ENCODE data around the gene SLC38A8. TPM values are rescaled to one million over a fixed set of nuclear protein-coding genes. Genes with fewer than 3 reads are reported as not detected.

SLC38A8 gene
- total RNA-seq, 2 donors from 2014 or later = not detected

DNA sequence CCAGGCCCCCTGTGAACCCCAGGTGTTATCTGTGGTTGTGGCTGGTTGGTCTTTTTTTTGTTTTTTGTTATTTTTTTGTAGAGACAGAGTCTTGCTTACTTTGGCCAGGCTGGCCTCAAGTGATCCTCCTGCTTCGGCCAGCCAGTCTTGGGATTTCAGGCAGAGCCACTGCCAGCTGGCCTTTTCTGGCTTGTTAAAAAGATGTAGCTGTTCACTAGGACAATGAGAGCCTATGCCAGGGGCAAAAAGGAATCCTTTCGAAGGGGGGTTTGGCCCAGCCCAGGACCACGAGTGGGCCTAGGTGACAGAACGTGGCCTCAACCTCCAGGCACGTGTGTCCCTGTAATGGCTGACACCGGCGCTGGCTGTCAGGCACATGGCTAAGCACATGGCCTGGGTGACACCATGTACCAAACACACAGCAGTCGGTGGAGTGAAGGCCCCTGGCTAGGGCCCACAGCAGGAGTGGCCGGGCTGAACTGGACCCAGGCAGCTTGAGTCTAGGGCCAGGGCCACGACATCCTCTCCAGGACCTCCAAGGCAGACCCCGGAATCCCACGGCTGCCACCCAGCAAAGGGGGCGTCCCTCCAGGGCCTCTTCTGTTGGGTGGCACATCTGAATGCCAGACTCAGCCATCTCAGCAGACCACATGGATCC lies 6.9 kb upstream of the SLC38A8 start:
- no peak overlapping the region for H3K27ac Mint-ChIP-seq
- H3K4me3 Mint-ChIP-seq = no peak overlapping the region
- H3K9me3 Mint-ChIP-seq = no peaks in the 10 kb centered on the region
- DNase-seq (ENCODE audit: low spot score) (no peak), ATAC-seq (no peak)
- H3K36me3 Mint-ChIP-seq = peaks cover 10% of the 10 kb centered on the region
- peaks cover 0 to under 1% of the 10 kb centered on the region in 2 donors for H3K27me3 Mint-ChIP-seq
- H3K4me1 Mint-ChIP-seq (ENCODE audit: low read depth in 2 of 2) = no peaks in the 10 kb centered on the region

DNA sequence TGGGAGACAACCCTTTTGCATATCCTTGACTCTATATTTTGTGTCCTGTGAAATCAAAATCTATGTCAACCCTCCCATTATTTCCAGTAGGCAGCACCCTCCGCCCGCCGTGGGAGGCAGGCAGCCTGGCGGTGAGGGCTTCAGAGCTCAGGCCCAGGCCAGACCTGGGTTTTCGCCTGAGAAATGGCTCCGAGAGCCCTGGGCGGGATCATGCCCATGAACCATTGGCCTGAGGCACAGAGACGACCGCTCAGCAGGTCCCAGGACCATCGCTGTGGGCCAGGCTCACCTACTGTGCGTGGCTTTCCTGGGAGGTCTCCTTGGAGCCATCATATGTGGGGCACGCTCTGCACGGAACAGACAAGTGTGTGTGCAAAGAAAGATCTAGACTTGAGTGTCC lies 6.3 kb upstream of the SLC38A8 start:
- Mint-ChIP-seq H3K9me3 (no peaks in the 10 kb centered on the region), H3K27me3 (peaks cover 6% of the 10 kb centered on the region in 2 donors), H3K36me3 (peaks cover 6% of the 10 kb centered on the region), H3K4me1 (ENCODE audit: low read depth in 2 of 2) (no peaks in the 10 kb centered on the region), H3K4me3 (no peak overlapping the region), H3K27ac (no peak overlapping the region)
- ATAC-seq = peak in 1 of 2 donors; percentile 6
- DNase-seq (ENCODE audit: low spot score) = no peak

DNA sequence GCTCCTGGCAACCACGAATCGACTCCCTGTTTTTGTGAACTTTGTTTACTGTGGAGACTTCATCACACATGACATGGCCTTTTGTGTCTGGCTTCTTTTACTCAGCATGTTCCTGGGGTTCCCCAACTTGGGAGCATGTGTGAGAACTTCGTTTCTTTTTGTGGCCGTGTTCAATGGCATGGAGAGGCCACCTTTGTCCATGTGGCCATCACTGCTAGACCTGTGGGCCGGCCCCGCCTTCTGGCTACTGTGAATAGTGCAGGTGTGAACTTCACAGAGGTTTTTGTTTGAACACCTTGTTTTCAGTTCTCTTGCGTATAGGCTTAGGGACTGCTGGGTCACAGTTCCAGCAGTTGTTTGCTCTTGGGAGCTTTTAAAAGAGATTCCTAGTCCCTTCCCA lies 5.7 kb upstream of the SLC38A8 start:
- Mint-ChIP-seq H3K4me1 (ENCODE audit: low read depth in 2 of 2) (no peaks in the 10 kb centered on the region), H3K27me3 (peaks cover 7 to 9% of the 10 kb centered on the region in 2 donors), H3K9me3 (no peaks in the 10 kb centered on the region), H3K27ac (no peak overlapping the region), H3K36me3 (peaks cover 5% of the 10 kb centered on the region), H3K4me3 (no peak overlapping the region)
- ATAC-seq = no peak
- no peak for DNase-seq (ENCODE audit: low spot score)

DNA sequence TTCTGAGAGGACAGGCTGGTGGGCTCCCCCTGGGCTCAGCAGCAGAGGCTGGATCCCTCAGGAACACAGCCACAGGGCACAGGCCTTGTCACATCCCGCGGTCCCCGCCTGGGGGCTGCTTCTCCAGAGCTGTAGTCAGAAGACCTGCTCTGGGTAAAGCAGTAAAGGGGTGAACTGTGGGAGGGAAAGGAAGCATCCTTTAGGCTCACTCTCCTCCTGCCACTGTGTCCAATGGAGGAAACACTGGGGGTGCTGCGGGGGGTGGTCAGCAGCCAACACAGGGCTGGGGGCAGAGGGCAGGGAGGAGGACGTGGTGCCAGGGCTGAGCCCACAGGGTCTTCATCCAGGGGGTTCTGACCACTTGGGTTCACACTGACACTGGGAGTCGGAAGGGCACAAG lies 5.0 kb upstream of the SLC38A8 start:
- no peaks in the 10 kb centered on the region for H3K4me1 Mint-ChIP-seq (ENCODE audit: low read depth in 2 of 2)
- no peak for DNase-seq (ENCODE audit: low spot score)
- peaks cover 7 to 9% of the 10 kb centered on the region in 2 donors for H3K27me3 Mint-ChIP-seq
- H3K27ac Mint-ChIP-seq = no peak overlapping the region
- no peaks in the 10 kb centered on the region for H3K9me3 Mint-ChIP-seq
- no peak for ATAC-seq
- H3K4me3 Mint-ChIP-seq = no peak overlapping the region
- H3K36me3 Mint-ChIP-seq = peaks cover 3% of the 10 kb centered on the region

DNA sequence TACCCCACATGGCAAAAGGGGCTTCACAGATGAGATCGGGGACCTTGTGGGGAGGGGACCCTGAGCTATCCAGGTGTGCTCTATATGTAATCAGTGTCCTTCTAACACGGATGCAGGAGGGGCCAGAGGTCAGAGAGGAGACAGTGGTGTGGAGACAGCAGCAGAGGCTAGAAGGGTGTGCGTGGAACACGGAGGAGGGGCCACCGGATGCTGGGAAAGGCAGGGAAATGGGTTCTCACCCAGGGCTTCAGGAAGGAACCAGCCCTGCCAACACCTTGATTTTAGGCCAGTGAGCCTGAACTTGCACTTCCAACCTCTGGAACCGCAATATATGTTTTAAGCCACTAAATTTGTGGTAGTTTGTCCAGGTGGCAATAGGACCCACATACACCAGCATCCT lies 4.6 kb upstream of the SLC38A8 start:
- Mint-ChIP-seq H3K9me3 (no peaks in the 10 kb centered on the region), H3K4me3 (no peak overlapping the region), H3K27me3 (peaks cover 9 to 11% of the 10 kb centered on the region in 2 donors), H3K27ac (no peak overlapping the region), H3K4me1 (ENCODE audit: low read depth in 2 of 2) (no peaks in the 10 kb centered on the region), H3K36me3 (no peaks in the 10 kb centered on the region)
- ATAC-seq (no peak), DNase-seq (ENCODE audit: low spot score) (no peak)

DNA sequence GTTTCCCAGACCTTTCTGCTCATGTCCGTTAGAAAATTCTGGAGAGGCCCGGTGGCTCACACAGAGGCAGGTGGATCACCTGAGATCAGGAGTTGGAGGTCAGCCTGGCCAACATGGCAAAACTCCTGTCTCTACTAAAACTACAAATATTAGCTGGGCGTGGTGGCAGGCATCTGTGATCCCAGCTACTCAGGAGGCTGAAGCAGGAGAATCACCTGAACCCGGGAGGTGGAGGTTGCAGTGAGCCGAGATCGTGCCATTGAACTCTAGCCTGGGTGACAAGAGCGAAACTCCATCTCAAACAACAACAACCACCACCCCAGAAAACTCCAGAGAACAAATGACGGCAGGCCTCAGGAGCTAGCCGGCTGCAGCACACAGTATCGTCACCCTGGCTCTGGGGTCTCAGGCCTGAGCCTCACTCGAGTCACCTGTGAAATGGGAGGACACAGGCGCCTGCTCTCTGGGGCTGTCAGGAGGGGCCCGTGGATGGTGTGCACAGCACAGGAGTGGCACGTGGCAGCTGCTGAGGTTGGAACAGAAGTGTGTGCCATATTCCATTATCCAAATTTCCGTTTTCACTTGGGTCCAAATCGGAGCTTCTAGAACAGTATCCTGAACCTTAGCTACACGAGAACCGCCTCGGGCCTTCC lies 3.3 kb upstream of the SLC38A8 start:
- Mint-ChIP-seq H3K27me3 (peaks cover 9 to 12% of the 10 kb centered on the region in 2 donors), H3K27ac (no peak overlapping the region), H3K4me1 (ENCODE audit: low read depth in 2 of 2) (no peaks in the 10 kb centered on the region), H3K36me3 (no peaks in the 10 kb centered on the region), H3K9me3 (no peaks in the 10 kb centered on the region), H3K4me3 (no peak overlapping the region)
- no peak for ATAC-seq
- no peak for DNase-seq (ENCODE audit: low spot score)

DNA sequence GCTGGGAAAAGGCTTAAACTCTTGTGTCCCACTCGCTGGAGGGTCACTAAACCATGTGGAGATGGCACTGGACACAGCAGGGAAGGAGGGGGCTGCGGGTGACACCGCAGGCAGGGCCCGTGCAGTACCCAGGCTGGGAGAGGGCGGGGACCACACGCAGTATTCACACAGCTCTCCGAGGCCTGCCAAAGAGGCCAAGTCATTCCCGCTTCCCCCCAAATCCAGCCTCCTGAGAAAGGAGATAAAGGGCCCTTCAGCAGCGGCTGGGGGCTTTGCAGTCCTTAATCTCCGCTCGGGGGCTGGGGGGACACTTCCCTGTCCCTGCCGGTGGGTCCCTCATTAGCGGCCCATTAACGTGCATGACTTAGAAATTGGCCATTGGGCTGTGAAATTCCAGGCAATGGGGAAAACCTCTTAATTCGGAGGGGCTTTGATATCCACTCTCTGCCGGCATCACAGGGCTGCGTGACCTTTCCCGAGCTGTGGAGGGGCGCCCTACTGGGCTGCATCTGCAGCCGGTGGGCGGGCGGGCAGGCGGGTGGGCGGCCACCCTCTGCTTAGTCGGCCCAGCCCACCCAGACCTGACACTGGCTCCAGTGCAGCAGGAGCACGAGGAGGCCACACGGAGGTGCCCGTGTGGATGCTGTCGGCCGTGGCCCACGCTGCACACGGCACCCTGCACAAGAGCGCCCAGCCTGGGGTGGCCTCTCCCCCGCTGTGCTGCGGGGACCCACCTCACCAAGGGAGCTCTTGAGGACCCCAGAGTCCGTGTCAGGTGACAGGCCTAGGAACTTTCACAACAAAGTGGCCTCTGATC lies 2.6 kb upstream of the SLC38A8 start:
- Mint-ChIP-seq H3K4me3 (no peak overlapping the region), H3K36me3 (no peaks in the 10 kb centered on the region), H3K27me3 (peaks cover 9 to 15% of the 10 kb centered on the region in 2 donors), H3K9me3 (no peaks in the 10 kb centered on the region), H3K27ac (no peak overlapping the region), H3K4me1 (ENCODE audit: low read depth in 2 of 2) (no peaks in the 10 kb centered on the region)
- DNase-seq (ENCODE audit: low spot score) = no peak
- no peak for ATAC-seq

DNA sequence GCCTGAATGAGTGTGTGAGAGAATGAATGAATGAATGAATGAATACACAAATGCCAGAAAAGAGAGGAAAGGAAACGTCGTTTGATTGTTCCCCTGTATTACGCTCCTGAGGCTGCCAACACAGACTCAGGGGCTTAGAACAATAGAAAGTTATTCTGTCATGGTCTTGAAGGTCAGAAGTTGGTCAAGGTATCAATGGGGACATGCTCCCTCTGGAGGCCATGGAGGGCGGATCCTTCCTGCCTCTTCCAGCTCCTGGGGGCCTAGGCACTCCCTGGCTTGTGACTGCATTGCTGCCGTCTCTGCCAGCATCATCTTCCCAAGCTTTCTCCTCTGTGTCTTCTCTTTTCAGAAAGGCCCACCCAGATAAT lies 1.5 kb upstream of the SLC38A8 start:
- Mint-ChIP-seq H3K27me3 (peaks cover 9 to 18% of the 10 kb centered on the region in 2 donors), H3K27ac (no peak overlapping the region), H3K9me3 (no peaks in the 10 kb centered on the region), H3K4me1 (ENCODE audit: low read depth in 2 of 2) (no peaks in the 10 kb centered on the region), H3K36me3 (no peaks in the 10 kb centered on the region), H3K4me3 (no peak overlapping the region)
- ATAC-seq (no peak), DNase-seq (ENCODE audit: low spot score) (no peak)

DNA sequence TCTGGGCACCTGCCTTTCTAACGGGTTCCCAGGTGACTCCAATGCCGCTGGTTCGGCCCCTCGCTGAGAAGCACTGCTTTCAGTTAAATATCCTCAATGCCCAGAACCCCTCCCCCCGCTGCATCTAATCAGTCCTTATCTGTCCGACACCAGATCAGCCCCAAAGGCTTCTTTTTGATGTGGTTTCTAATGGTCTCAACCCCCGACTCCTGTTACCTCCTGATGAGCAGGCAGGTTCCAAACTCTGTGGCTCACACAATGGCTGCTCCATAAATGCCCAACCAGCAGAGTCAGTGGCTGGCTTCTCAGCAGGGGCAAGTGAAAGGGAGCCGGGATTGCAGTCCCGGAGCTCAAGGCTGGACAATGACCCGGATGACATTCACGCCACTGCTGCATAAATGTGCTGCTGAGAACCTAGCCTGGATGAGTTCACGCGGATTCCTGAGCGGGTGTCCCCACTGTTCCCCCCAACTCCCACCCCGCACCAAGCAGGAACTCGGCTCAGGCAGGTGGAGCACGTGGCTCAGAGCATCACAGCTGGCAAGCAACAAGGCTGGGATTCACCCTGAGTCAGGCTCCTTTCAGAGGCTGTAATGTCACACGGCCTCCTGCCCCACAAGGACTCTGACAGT lies 1.0 kb upstream of the SLC38A8 start:
- Mint-ChIP-seq H3K27ac (no peak overlapping the region), H3K4me1 (ENCODE audit: low read depth in 2 of 2) (no peaks in the 10 kb centered on the region), H3K36me3 (no peaks in the 10 kb centered on the region), H3K27me3 (peaks cover 9 to 18% of the 10 kb centered on the region in 2 donors), H3K9me3 (no peaks in the 10 kb centered on the region), H3K4me3 (no peak overlapping the region)
- ATAC-seq (no peak), DNase-seq (ENCODE audit: low spot score) (no peak)

DNA sequence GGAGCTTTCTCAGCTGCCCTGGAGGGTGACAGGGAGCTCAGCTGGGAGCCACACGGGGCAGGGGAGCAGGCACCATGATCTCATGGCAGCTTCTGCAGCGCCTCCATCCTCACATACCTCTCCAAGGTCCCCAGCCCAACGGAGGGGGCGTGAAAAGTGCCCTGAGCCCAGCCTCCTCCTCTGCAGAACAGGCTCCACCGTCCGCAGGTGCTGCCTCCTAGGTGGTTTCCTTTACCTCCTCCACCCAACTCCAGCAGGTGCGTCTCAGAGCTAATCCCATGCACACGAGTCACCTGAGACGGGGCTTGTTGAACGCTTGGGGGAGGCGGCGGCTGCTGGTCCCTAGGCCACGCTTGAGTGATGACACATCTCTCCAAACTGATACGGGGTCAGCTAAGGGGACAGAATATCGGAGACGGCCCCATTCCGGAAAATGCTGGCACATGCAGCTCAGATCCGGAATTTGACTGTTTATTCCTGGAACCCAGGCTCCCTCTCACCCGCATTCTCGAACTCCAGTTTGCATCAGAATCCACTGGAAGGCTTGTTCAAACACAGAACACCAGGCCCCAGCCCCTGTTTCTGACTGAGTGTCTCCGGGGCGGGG lies 387 bp upstream of the SLC38A8 start:
- no peaks in the 10 kb centered on the region for H3K9me3 Mint-ChIP-seq
- no peak overlapping the region for H3K27ac Mint-ChIP-seq
- DNase-seq (ENCODE audit: low spot score) (peak; percentile 32), ATAC-seq (peak in 1 of 2 donors; percentile 3)
- H3K4me1 Mint-ChIP-seq (ENCODE audit: low read depth in 2 of 2) = no peaks in the 10 kb centered on the region
- peaks cover 9 to 18% of the 10 kb centered on the region in 2 donors for H3K27me3 Mint-ChIP-seq
- no peak overlapping the region for H3K4me3 Mint-ChIP-seq
- H3K36me3 Mint-ChIP-seq = no peaks in the 10 kb centered on the region

DNA sequence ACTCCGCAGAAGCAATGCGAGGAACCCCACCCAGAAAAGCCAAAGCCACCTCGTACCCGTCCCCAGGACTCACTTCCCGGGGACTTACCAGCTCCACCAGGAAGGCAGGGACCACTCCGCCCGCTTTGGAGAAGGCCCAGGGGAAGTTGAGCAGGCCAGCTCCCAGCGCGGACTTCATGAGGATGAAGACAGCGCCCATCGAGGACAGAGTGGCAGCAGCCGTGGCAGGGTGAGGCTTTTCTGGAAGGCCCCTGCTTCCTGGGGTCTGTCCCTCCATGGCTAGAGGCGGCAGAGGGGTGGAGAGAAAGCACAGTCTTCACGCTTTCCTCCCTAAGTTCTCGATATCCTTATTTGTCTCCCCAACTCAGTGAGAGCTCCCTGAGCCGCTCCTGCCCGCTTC lies 714 bp downstream of the SLC38A8 start:
- Mint-ChIP-seq H3K27me3 (peaks cover 9 to 18% of the 10 kb centered on the region in 2 donors), H3K9me3 (no peaks in the 10 kb centered on the region), H3K27ac (no peak overlapping the region), H3K4me1 (ENCODE audit: low read depth in 2 of 2) (no peaks in the 10 kb centered on the region), H3K4me3 (no peak overlapping the region), H3K36me3 (no peaks in the 10 kb centered on the region)
- DNase-seq (ENCODE audit: low spot score) (peak; percentile 20), ATAC-seq (no peak)

DNA sequence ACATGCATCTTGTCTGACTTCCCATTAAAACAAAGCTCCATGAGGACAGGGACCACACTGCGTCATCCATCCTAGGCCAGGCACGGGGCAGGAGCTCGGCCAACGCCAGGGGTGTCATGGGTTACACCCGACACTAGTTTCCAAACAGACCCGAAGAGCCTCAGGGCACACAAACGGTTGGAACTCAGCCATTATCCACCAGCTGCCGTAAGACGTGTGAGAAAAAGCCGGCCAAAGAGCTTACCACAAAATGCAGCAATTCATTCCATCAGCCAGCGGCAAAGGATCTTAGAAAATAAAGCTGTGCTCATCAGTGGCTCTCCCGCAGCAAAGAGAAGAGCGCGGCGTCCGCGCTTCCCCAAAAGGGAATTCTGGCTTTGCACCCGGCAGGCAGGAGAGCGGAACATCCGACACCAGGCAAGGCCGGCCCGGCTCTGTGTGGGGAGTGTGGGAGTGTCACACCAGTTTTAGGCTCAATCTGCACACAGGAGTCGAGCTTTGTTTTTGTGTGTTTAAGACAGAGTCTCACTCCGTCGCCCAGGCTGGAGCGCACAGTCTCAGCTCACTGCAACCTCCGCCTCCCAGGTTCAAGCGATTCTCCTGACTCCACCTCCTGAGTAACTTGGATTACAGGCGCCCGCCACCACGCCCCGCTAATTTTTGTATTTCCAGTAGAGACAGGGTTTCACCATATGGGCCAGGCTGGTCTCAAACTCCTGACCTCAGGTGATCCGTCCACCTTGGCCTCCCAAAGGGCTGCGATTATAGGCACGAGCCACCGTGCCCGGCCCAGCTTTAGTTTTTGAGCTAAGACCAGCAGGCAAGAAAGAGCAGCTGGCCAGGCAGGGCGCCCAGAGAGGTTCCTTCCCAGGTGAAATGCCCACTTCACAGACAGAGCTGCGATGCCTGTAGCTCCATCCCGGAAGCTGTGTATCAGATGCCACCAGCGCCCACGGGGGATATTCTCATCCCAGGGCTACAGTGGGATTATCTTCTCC lies 1.5 kb downstream of the SLC38A8 start:
- Mint-ChIP-seq H3K4me1 (ENCODE audit: low read depth in 2 of 2) (no peaks in the 10 kb centered on the region), H3K27me3 (peaks cover 9 to 18% of the 10 kb centered on the region in 2 donors), H3K9me3 (no peaks in the 10 kb centered on the region), H3K27ac (no peak overlapping the region), H3K4me3 (no peak overlapping the region), H3K36me3 (no peaks in the 10 kb centered on the region)
- ATAC-seq (no peak), DNase-seq (ENCODE audit: low spot score) (peak; percentile 20)
